ENCODE results near the gene PHF21B.
"Not testable (repeated sequence)": the region's sequence is repeated elsewhere in the genome, so short reads cannot be mapped to it uniquely, and the experiment has no call there.

The PHF21B gene

GRCh38 chr22:44928711-44929358, 81.0 kb downstream of the PHF21B start:
- no peak for FAIRE-seq
- no peak for TF ChIP-seq POU2F2 (IDR thresholded peaks at IDR 0.05; ENCODE audit: low read depth, low read length)
- no peak for TF ChIP-seq TAF1 (IDR thresholded peaks at IDR 0.05; ENCODE audit: low read depth, low read length)
- no peak for TF ChIP-seq SPI1 (IDR thresholded peaks at IDR 0.05; ENCODE audit: low read depth, low read length)
- TF ChIP-seq PAX5 (IDR thresholded peaks at IDR 0.05; ENCODE audit: insufficient read depth, low read length, severe bottlenecking): no peak
- TF ChIP-seq POLR2AphosphoS5 (IDR thresholded peaks at IDR 0.05; ENCODE audit: low read depth, low read length): no peak
- TF ChIP-seq POLR2A (IDR thresholded peaks at IDR 0.05; ENCODE audit: low read depth, low read length): no peak
- no peak for DNase-seq (ENCODE audit: insufficient read length, low spot score)

DNA sequence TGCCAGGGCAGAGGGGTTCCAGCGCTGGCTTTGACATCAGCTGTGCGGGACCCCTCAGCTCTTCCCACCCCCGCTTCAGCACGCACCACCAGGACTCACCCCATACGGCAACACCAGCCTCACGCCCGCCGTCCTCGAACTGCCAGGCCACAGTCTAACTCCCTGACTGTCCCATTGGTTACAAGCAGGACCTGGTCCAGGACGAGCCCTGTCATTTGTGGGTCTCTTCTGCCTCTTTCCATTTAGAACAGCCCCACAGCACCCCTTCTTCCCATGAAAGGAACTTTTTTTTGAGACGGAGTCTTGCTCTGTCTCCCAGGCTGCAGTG, 81.7 kb downstream of the PHF21B start:
- TF ChIP-seq PAX5 (IDR thresholded peaks at IDR 0.05; ENCODE audit: insufficient read depth, low read length, severe bottlenecking): no peak
- no peak for TF ChIP-seq SPI1 (IDR thresholded peaks at IDR 0.05; ENCODE audit: low read depth, low read length)
- no peak for TF ChIP-seq POLR2AphosphoS5 (IDR thresholded peaks at IDR 0.05; ENCODE audit: low read depth, low read length)
- TF ChIP-seq TAF1 (IDR thresholded peaks at IDR 0.05; ENCODE audit: low read depth, low read length): no peak
- no peak for TF ChIP-seq POU2F2 (IDR thresholded peaks at IDR 0.05; ENCODE audit: low read depth, low read length)
- no peak for TF ChIP-seq POLR2A (IDR thresholded peaks at IDR 0.05; ENCODE audit: low read depth, low read length)
- DNase-seq (ENCODE audit: insufficient read length, low spot score) (no peak), FAIRE-seq (no peak)

DNA sequence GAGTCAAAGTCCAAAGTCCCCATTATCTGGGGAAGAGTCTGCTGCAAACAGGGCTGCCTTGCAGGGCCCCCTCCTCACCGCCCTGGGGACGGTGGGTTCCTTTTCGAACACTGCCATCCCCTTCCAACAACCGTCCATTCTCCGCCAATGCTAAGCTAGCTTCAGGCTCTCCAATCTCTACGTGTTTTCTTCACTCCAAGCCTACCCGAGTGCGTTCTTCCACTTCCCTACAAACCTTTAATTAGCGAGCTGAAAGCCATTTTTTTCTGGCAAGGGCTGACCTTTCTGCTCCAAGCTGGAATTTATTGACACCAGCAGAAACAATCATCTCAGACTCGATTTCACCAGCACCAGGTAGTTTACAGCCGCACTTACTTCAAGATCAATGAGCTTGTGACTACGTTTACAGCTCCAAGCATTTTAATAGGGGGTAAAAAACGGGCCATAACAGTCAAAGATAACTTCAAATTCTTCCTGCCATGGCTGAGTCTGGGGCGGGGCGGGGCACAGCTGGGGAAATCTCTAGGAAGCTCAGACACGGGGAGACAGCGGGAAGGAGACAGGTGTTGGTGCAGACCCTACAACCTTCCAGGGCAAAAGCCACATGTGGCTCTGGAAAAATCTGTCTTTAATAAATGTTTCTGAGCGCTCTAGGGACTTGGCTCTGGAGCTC, 82.2 kb downstream of the PHF21B start:
- TF ChIP-seq POLR2AphosphoS5 (IDR thresholded peaks at IDR 0.05; ENCODE audit: low read depth, low read length) (no peak), TAF1 (IDR thresholded peaks at IDR 0.05; ENCODE audit: low read depth, low read length) (no peak), POU2F2 (IDR thresholded peaks at IDR 0.05; ENCODE audit: low read depth, low read length) (no peak), PAX5 (IDR thresholded peaks at IDR 0.05; ENCODE audit: insufficient read depth, low read length, severe bottlenecking) (no peak), SPI1 (IDR thresholded peaks at IDR 0.05; ENCODE audit: low read depth, low read length) (no peak)
- DNase-seq (ENCODE audit: insufficient read length, low spot score) (no peak), FAIRE-seq (no peak)

- no peak for FAIRE-seq
Measured at GRCh38 chr22:44926491-44927415, 83.1 kb downstream of the PHF21B start.

GRCh38 chr22:44926124-44926475, 83.7 kb downstream of the PHF21B start:
- DNase-seq (ENCODE audit: insufficient read length, low spot score): no peak
- TF ChIP-seq POLR2AphosphoS5 (IDR thresholded peaks at IDR 0.05; ENCODE audit: low read depth, low read length): no peak
- no peak for TF ChIP-seq TAF1 (IDR thresholded peaks at IDR 0.05; ENCODE audit: low read depth, low read length)
- no peak for TF ChIP-seq SPI1 (IDR thresholded peaks at IDR 0.05; ENCODE audit: low read depth, low read length)
- TF ChIP-seq POLR2A (IDR thresholded peaks at IDR 0.05; ENCODE audit: low read depth, low read length): no peak
- no peak for TF ChIP-seq POU2F2 (IDR thresholded peaks at IDR 0.05; ENCODE audit: low read depth, low read length)
- TF ChIP-seq PAX5 (IDR thresholded peaks at IDR 0.05; ENCODE audit: insufficient read depth, low read length, severe bottlenecking): no peak
- FAIRE-seq: no peak

More at GRCh38 chr22:44926491-44927415, 83.1 kb downstream of the PHF21B start:
- DNase-seq (ENCODE audit: insufficient read length, low spot score): no peak
- no peak for TF ChIP-seq PAX5 (IDR thresholded peaks at IDR 0.05; ENCODE audit: insufficient read depth, low read length, severe bottlenecking)
- TF ChIP-seq SPI1 (IDR thresholded peaks at IDR 0.05; ENCODE audit: low read depth, low read length): no peak
- TF ChIP-seq POU2F2 (IDR thresholded peaks at IDR 0.05; ENCODE audit: low read depth, low read length): no peak
- TF ChIP-seq POLR2A (IDR thresholded peaks at IDR 0.05; ENCODE audit: low read depth, low read length): no peak
- TF ChIP-seq POLR2AphosphoS5 (IDR thresholded peaks at IDR 0.05; ENCODE audit: low read depth, low read length): no peak
- TF ChIP-seq TAF1 (IDR thresholded peaks at IDR 0.05; ENCODE audit: low read depth, low read length): no peak

DNA sequence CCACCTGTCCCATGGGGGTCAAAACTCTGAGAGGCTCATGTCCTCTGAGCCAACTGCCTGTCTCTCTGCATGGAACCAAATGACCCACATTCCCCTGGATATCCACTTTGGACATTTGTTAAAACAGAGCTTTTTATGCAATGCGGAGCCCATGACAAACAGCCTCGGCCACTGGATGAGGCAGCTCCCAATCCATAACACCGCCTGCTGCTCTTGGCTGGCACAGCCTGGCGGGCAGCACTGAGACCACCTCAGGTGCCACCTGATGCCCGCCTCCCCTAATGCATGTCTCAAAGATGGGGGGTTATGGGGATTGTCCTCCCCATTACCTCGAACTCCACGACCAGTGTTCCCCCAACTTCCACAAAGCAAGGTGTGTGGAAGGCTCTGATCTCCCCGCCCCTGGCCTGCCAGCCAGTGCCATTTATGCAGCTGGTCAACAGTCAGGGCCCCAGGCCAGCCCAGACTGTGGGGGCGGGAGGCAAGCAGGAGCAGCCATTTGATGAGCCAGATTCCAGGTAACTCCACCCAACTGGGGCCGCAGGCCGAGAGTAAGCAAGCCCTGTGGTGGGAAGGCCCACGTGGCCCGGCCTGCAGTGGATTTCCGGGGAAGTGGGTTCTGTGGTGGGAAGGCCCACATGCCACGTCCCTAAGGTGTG, 84.2 kb downstream of the PHF21B start:
- FAIRE-seq: no peak
- TF ChIP-seq SPI1 (IDR thresholded peaks at IDR 0.05; ENCODE audit: low read depth, low read length): no peak
- TF ChIP-seq TAF1 (IDR thresholded peaks at IDR 0.05; ENCODE audit: low read depth, low read length): no peak
- TF ChIP-seq POLR2AphosphoS5 (IDR thresholded peaks at IDR 0.05; ENCODE audit: low read depth, low read length): no peak
- no peak for TF ChIP-seq PAX5 (IDR thresholded peaks at IDR 0.05; ENCODE audit: insufficient read depth, low read length, severe bottlenecking)
- no peak for TF ChIP-seq POU2F2 (IDR thresholded peaks at IDR 0.05; ENCODE audit: low read depth, low read length)
- TF ChIP-seq POLR2A (IDR thresholded peaks at IDR 0.05; ENCODE audit: low read depth, low read length): no peak

GRCh38 chr22:44924710-44925109, 85.1 kb downstream of the PHF21B start:
- FAIRE-seq: no peak
- TF ChIP-seq TAF1 (IDR thresholded peaks at IDR 0.05; ENCODE audit: low read depth, low read length): no peak
- TF ChIP-seq POLR2AphosphoS5 (IDR thresholded peaks at IDR 0.05; ENCODE audit: low read depth, low read length): no peak
- no peak for TF ChIP-seq PAX5 (IDR thresholded peaks at IDR 0.05; ENCODE audit: insufficient read depth, low read length, severe bottlenecking)
- TF ChIP-seq POLR2A (IDR thresholded peaks at IDR 0.05; ENCODE audit: low read depth, low read length): no peak
- no peak for TF ChIP-seq SPI1 (IDR thresholded peaks at IDR 0.05; ENCODE audit: low read depth, low read length)
- TF ChIP-seq POU2F2 (IDR thresholded peaks at IDR 0.05; ENCODE audit: low read depth, low read length): no peak
- DNase-seq (ENCODE audit: insufficient read length, low spot score): no peak

More for the DNA sequence above, 84.2 kb downstream of the PHF21B start:
- no peak for DNase-seq (ENCODE audit: insufficient read length, low spot score)

- FAIRE-seq (no peak), DNase-seq (ENCODE audit: insufficient read length, low spot score) (no peak)
- TF ChIP-seq PAX5 (IDR thresholded peaks at IDR 0.05; ENCODE audit: insufficient read depth, low read length, severe bottlenecking) (no peak), SPI1 (IDR thresholded peaks at IDR 0.05; ENCODE audit: low read depth, low read length) (no peak), POU2F2 (IDR thresholded peaks at IDR 0.05; ENCODE audit: low read depth, low read length) (no peak), POLR2A (IDR thresholded peaks at IDR 0.05; ENCODE audit: low read depth, low read length) (no peak), POLR2AphosphoS5 (IDR thresholded peaks at IDR 0.05; ENCODE audit: low read depth, low read length) (no peak)
Measured at GRCh38 chr22:44924098-44924497, 85.7 kb downstream of the PHF21B start.

DNA sequence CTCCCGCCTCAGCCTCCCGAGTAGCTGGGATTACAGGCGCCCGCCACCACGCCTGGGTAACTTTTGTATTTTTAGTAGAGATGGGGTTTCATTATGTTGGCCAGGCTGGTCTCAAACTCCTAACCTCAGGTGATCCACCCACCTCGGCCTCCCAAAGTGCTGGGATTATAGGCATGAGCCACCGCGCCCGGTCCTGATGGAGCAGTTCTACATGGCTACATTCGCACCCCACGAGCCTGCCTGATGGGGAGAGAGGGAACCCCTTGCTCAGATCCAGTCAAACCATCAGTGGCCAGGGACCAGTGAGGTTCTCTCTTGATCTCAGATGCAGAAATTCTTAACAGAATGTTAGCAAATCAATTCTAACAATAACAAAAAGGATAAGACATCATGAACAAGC, 88.0 kb downstream of the PHF21B start:
- DNase-seq (ENCODE audit: insufficient read length, low spot score); FAIRE-seq: not testable (repeated sequence)
